Loucy (cell line): ENCODE data around the gene OR1E2.

Source experiments
- CTCF ChIP-seq: fragments of 200-600 bp; sonication (generic); conservative IDR thresholded peaks from 2 replicates; pipeline ENCODE4 v1.5.1; 2014; ENCODE audit warnings: mild to moderate bottlenecking, antibody characterized with exemption, low read length
- EZH2phosphoT487 ChIP-seq: fragments of 200-600 bp; IDR thresholded peaks from 2 replicates; pipeline ENCODE4 v1.6.1; 2018; ENCODE audit warnings: antibody characterized with exemption, mild to moderate bottlenecking, moderate library complexity, borderline replicate concordance

GRCh38 chr17:3447625-3448024 lies 14.0 kb upstream of the OR1E2 start:
- peak; percentile 60 for TF ChIP-seq CTCF
- TF ChIP-seq EZH2phosphoT487: no peak
